ENCODE measurements around the gene EIF2S3. TPM values are rescaled to one million over a fixed set of nuclear protein-coding genes. Genes with fewer than 3 reads are reported as not detected.

The EIF2S3 gene
- total and polyA plus RNA-seq, 2 of the 13 experiments (the other 11 are each of a cell fraction or from before 2014, with no cell fraction given): 61.0 to 183 TPM

DNA sequence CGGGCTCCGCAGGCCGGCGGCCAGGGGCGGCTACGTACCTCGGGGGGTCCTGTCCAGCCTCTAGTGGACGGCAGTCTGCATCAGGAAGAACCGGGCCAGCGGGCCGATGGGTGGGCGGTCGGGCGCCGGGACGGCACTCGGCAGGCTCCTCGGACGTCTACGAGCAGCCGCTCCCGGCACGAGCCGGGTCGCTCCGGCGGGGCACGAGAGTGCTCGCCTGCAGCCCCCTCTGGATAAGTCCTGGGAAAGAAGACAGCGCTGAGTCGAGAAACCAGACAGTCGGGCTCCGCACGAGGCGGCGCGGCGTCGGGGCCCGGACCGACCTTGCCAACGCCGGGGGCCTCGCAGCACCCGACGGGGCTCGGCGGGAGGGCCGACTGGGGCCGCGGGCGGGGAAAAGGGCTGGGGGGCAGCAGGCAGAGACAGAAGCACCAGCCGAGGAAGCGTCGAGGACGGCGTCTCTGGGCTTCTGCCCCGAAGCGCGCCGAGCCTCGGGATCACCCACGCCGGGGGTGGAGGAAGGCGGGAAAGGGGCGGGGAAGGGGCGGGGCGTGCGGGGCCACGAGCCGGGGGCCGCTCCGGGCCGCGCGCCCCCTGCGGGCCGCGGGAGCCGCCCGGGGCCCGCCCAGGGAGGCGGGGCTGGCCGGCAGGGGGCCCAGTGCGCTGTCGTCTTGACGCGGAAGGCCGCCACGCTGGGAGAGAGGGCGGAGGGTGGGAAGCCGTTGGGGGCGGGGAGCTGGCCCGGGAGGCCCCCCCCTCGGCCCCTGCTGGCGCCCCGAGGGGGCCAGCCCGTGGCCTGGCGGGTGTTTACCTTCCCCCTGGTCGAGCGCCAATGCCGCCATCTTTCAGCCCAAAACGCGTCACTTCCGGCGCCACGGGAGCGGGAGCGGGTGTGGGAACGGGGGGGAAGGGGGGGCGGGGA, 29.7 kb upstream of the EIF2S3 start (continued):
- TF ChIP-seq KAT8 (CRISPR knock-in tag; IDR thresholded peaks at IDR 0.05) (peak; percentile 43; the same call in 1 of the 2 replicates), POLR2G (IDR thresholded peaks at IDR 0.05; ENCODE audit: low read depth, low read length) (peak; percentile 76), PCBP1 (IDR thresholded peaks at IDR 0.05; ENCODE audit: borderline replicate concordance, low read depth, low read length) (0 out of 2 replicates have a peak, but pooled peaks have one; percentile 39), NR1H2 (CRISPR knock-in tag; IDR thresholded peaks at IDR 0.05; ENCODE audit: borderline replicate concordance, low read depth) (no peak), AGO2 (optimal IDR thresholded peaks at IDR 0.05; ENCODE audit: low read depth, low read length) (peak; percentile 56), FOXA3 (CRISPR knock-in tag; IDR thresholded peaks at IDR 0.05) (peak; percentile 60), TGIF2 (CRISPR knock-in tag; IDR thresholded peaks at IDR 0.05) (0 out of 2 replicates have a peak, but pooled peaks have one; percentile 24), CHD4 (IDR thresholded peaks at IDR 0.05; ENCODE audit: borderline replicate concordance, low read length) (no peak), ZBTB3 (CRISPR knock-in tag; IDR thresholded peaks at IDR 0.05; ENCODE audit: borderline replicate concordance, low read depth) (no peak), SAP130 (CRISPR knock-in tag; IDR thresholded peaks at IDR 0.05; ENCODE audit: low read depth) (peak; percentile 50; the same call in 1 of the 2 replicates), POLR2AphosphoS5 (IDR thresholded peaks at IDR 0.05; ENCODE audit: low read depth, low read length) (peak; percentile 88), HDAC1 (CRISPR knock-in tag; IDR thresholded peaks at IDR 0.05) (peak; percentile 44; the same call in 1 of the 2 replicates), NONO (IDR thresholded peaks at IDR 0.05) (no peak), NONO (CRISPR knock-in tag; conservative IDR thresholded peaks at IDR 0.05) (0 out of 2 replicates have a peak, but pooled peaks have one; percentile 33), SP5 (CRISPR knock-in tag; IDR thresholded peaks at IDR 0.05; ENCODE audit: borderline replicate concordance, low read depth) (peak; percentile 63), GZF1 (CRISPR knock-in tag; IDR thresholded peaks at IDR 0.05) (no peak)
- TF ChIP-seq, protein P1, sequence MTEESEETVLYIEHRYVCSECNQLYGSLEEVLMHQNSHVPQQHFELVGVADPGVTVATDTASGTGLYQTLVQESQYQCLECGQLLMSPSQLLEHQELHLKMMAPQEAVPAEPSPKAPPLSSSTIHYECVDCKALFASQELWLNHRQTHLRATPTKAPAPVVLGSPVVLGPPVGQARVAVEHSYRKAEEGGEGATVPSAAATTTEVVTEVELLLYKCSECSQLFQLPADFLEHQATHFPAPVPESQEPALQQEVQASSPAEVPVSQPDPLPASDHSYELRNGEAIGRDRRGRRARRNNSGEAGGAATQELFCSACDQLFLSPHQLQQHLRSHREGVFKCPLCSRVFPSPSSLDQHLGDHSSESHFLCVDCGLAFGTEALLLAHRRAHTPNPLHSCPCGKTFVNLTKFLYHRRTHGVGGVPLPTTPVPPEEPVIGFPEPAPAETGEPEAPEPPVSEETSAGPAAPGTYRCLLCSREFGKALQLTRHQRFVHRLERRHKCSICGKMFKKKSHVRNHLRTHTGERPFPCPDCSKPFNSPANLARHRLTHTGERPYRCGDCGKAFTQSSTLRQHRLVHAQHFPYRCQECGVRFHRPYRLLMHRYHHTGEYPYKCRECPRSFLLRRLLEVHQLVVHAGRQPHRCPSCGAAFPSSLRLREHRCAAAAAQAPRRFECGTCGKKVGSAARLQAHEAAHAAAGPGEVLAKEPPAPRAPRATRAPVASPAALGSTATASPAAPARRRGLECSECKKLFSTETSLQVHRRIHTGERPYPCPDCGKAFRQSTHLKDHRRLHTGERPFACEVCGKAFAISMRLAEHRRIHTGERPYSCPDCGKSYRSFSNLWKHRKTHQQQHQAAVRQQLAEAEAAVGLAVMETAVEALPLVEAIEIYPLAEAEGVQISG (CRISPR knock-in tag; IDR thresholded peaks at IDR 0.05): peak; percentile 49
- TF ChIP-seq, protein P2, sequence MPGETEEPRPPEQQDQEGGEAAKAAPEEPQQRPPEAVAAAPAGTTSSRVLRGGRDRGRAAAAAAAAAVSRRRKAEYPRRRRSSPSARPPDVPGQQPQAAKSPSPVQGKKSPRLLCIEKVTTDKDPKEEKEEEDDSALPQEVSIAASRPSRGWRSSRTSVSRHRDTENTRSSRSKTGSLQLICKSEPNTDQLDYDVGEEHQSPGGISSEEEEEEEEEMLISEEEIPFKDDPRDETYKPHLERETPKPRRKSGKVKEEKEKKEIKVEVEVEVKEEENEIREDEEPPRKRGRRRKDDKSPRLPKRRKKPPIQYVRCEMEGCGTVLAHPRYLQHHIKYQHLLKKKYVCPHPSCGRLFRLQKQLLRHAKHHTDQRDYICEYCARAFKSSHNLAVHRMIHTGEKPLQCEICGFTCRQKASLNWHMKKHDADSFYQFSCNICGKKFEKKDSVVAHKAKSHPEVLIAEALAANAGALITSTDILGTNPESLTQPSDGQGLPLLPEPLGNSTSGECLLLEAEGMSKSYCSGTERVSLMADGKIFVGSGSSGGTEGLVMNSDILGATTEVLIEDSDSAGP (CRISPR knock-in tag; IDR thresholded peaks at IDR 0.05; ENCODE audit: borderline replicate concordance): peak; percentile 37; the same call in 1 of the 2 replicates
- TF ChIP-seq, protein P3, sequence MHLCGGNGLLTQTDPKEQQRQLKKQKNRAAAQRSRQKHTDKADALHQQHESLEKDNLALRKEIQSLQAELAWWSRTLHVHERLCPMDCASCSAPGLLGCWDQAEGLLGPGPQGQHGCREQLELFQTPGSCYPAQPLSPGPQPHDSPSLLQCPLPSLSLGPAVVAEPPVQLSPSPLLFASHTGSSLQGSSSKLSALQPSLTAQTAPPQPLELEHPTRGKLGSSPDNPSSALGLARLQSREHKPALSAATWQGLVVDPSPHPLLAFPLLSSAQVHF (CRISPR knock-in tag; IDR thresholded peaks at IDR 0.05): 0 out of 2 replicates have a peak, but pooled peaks have one; percentile 21
- TF ChIP-seq, protein P4, sequence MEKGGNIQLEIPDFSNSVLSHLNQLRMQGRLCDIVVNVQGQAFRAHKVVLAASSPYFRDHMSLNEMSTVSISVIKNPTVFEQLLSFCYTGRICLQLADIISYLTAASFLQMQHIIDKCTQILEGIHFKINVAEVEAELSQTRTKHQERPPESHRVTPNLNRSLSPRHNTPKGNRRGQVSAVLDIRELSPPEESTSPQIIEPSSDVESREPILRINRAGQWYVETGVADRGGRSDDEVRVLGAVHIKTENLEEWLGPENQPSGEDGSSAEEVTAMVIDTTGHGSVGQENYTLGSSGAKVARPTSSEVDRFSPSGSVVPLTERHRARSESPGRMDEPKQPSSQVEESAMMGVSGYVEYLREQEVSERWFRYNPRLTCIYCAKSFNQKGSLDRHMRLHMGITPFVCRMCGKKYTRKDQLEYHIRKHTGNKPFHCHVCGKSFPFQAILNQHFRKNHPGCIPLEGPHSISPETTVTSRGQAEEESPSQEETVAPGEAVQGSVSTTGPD (CRISPR knock-in tag; IDR thresholded peaks at IDR 0.05): no peak
- TF ChIP-seq, protein P5, sequence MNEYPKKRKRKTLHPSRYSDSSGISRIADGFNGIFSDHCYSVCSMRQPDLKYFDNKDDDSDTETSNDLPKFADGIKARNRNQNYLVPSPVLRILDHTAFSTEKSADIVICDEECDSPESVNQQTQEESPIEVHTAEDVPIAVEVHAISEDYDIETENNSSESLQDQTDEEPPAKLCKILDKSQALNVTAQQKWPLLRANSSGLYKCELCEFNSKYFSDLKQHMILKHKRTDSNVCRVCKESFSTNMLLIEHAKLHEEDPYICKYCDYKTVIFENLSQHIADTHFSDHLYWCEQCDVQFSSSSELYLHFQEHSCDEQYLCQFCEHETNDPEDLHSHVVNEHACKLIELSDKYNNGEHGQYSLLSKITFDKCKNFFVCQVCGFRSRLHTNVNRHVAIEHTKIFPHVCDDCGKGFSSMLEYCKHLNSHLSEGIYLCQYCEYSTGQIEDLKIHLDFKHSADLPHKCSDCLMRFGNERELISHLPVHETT (CRISPR knock-in tag; conservative IDR thresholded peaks at IDR 0.05): peak; percentile 77; the same call in 1 of the 2 replicates
